ENCODE measurements around the gene MEF2A.

GRCh38 chr15:99568625-99569352 lies 3.0 kb downstream of the MEF2A start:
- no peak for TF ChIP-seq REST (IDR thresholded peaks at IDR 0.05; ENCODE audit: insufficient read depth in 1 of 2, low read depth in 2 of 2, low read length in 2 of 2)
- no peak for TF ChIP-seq TAF1 (IDR thresholded peaks at IDR 0.05; ENCODE audit: borderline replicate concordance, insufficient read depth, low read length)
- TF ChIP-seq POLR2AphosphoS5 (IDR thresholded peaks at IDR 0.05; ENCODE audit: low read depth, low read length): no peak
- TF ChIP-seq SIN3A (IDR thresholded peaks at IDR 0.05; ENCODE audit: borderline replicate concordance, insufficient read depth, low read length): no peak
- no peak for TF ChIP-seq FOXP2 (optimal IDR thresholded peaks at IDR 0.05; ENCODE audit: borderline replicate concordance, extremely low read depth, extremely low read length, insufficient read depth)
